ENCODE results near the gene CBFB.

Gene CBFB

GRCh38 chr16:67091906-67092566 is 63.1 kb downstream of the CBFB start:
- H3K4me3 ChIP-seq (ENCODE audit: insufficient read depth, low read depth, low read length) = no peak overlapping the region
- no peaks in the 10 kb centered on the region for H3K36me3 ChIP-seq (ENCODE audit: control insufficient read depth, insufficient read depth, low read length)
- no peaks in the 10 kb centered on the region for H3K9me3 ChIP-seq (ENCODE audit: control insufficient read depth, low read length)
- H3K27ac ChIP-seq (ENCODE audit: insufficient read depth, low read depth, low read length, poor library complexity, severe bottlenecking) = no peak overlapping the region
- no peaks in the 10 kb centered on the region for H3K27me3 ChIP-seq (ENCODE audit: control insufficient read depth, insufficient read depth, low read length, poor library complexity, severe bottlenecking)
- peaks cover 7% of the 10 kb centered on the region for H3K4me1 ChIP-seq (ENCODE audit: control insufficient read depth, insufficient read depth, low read length)
- 94% methylated on average over 4 of the region's 4 CpGs for WGBS, 2 experiments

- Histone ChIP-seq H3K4me3 (ENCODE audit: insufficient read depth, low read depth, low read length) (no peak overlapping the region), H3K9me3 (ENCODE audit: control insufficient read depth, low read length) (no peaks in the 10 kb centered on the region), H3K27ac (ENCODE audit: insufficient read depth, low read depth, low read length, poor library complexity, severe bottlenecking) (no peak overlapping the region), H3K4me1 (ENCODE audit: control insufficient read depth, insufficient read depth, low read length) (peaks cover 7% of the 10 kb centered on the region), H3K36me3 (ENCODE audit: control insufficient read depth, insufficient read depth, low read length) (no peaks in the 10 kb centered on the region), H3K27me3 (ENCODE audit: control insufficient read depth, insufficient read depth, low read length, poor library complexity, severe bottlenecking) (no peaks in the 10 kb centered on the region)
- WGBS, 2 experiments = 92 to 96% methylated on average over 4 of the region's 4 CpGs
These were observed 64.3 kb downstream of the CBFB start for GRCh38 chr16:67093098-67093726.

- Histone ChIP-seq H3K9me3 (ENCODE audit: control insufficient read depth, low read length) (no peaks in the 10 kb centered on the region), H3K4me3 (ENCODE audit: insufficient read depth, low read depth, low read length) (no peak overlapping the region), H3K36me3 (ENCODE audit: control insufficient read depth, insufficient read depth, low read length) (no peaks in the 10 kb centered on the region), H3K4me1 (ENCODE audit: control insufficient read depth, insufficient read depth, low read length) (no peaks in the 10 kb centered on the region), H3K27me3 (ENCODE audit: control insufficient read depth, insufficient read depth, low read length, poor library complexity, severe bottlenecking) (no peaks in the 10 kb centered on the region), H3K27ac (ENCODE audit: insufficient read depth, low read depth, low read length, poor library complexity, severe bottlenecking) (no peak overlapping the region)
- WGBS, 2 experiments = 90 to 94% methylated on average over 2 of the region's 2 CpGs
These were observed 69.7 kb downstream of the CBFB start for GRCh38 chr16:67098599-67098998.

GRCh38 chr16:67100569-67101310 is 71.8 kb downstream of the CBFB start:
- no peaks in the 10 kb centered on the region for H3K4me1 ChIP-seq (ENCODE audit: control insufficient read depth, insufficient read depth, low read length)
- H3K4me3 ChIP-seq (ENCODE audit: insufficient read depth, low read depth, low read length) = no peak overlapping the region
- H3K36me3 ChIP-seq (ENCODE audit: control insufficient read depth, insufficient read depth, low read length) = no peaks in the 10 kb centered on the region
- H3K9me3 ChIP-seq (ENCODE audit: control insufficient read depth, low read length) = no peaks in the 10 kb centered on the region
- H3K27me3 ChIP-seq (ENCODE audit: control insufficient read depth, insufficient read depth, low read length, poor library complexity, severe bottlenecking) = no peaks in the 10 kb centered on the region
- no peak overlapping the region for H3K27ac ChIP-seq (ENCODE audit: insufficient read depth, low read depth, low read length, poor library complexity, severe bottlenecking)
- 100% methylated on average over 1 of the region's 1 CpG for WGBS, 2 experiments

GRCh38 chr16:67101311-67102082 is 72.5 kb downstream of the CBFB start:
- no peaks in the 10 kb centered on the region for H3K27me3 ChIP-seq (ENCODE audit: control insufficient read depth, insufficient read depth, low read length, poor library complexity, severe bottlenecking)
- WGBS, 2 experiments = 94 to 98% methylated on average over 4 of the region's 4 CpGs
- H3K36me3 ChIP-seq (ENCODE audit: control insufficient read depth, insufficient read depth, low read length) = no peaks in the 10 kb centered on the region
- H3K4me3 ChIP-seq (ENCODE audit: insufficient read depth, low read depth, low read length) = no peak overlapping the region
- no peaks in the 10 kb centered on the region for H3K9me3 ChIP-seq (ENCODE audit: control insufficient read depth, low read length)
- no peaks in the 10 kb centered on the region for H3K4me1 ChIP-seq (ENCODE audit: control insufficient read depth, insufficient read depth, low read length)
- no peak overlapping the region for H3K27ac ChIP-seq (ENCODE audit: insufficient read depth, low read depth, low read length, poor library complexity, severe bottlenecking)

- 77 to 79% methylated on average over 4 of the region's 4 CpGs for WGBS, 2 experiments
- no peak overlapping the region for H3K4me3 ChIP-seq (ENCODE audit: insufficient read depth, low read depth, low read length)
These were observed 75.1 kb downstream of the CBFB start for GRCh38 chr16:67104061-67104460.

GRCh38 chr16:67104845-67105244 is 75.9 kb downstream of the CBFB start:
- 85 to 95% methylated on average over 6 of the region's 6 CpGs for WGBS, 2 experiments
- Histone ChIP-seq H3K9me3 (ENCODE audit: control insufficient read depth, low read length) (no peaks in the 10 kb centered on the region), H3K4me1 (ENCODE audit: control insufficient read depth, insufficient read depth, low read length) (no peaks in the 10 kb centered on the region)

More at GRCh38 chr16:67104061-67104460, 75.1 kb downstream of the CBFB start:
- H3K9me3 ChIP-seq (ENCODE audit: control insufficient read depth, low read length) = no peaks in the 10 kb centered on the region
- H3K4me1 ChIP-seq (ENCODE audit: control insufficient read depth, insufficient read depth, low read length) = no peaks in the 10 kb centered on the region
- H3K27me3 ChIP-seq (ENCODE audit: control insufficient read depth, insufficient read depth, low read length, poor library complexity, severe bottlenecking) = no peaks in the 10 kb centered on the region
- no peak overlapping the region for H3K27ac ChIP-seq (ENCODE audit: insufficient read depth, low read depth, low read length, poor library complexity, severe bottlenecking)
- no peaks in the 10 kb centered on the region for H3K36me3 ChIP-seq (ENCODE audit: control insufficient read depth, insufficient read depth, low read length)

GRCh38 chr16:67105246-67105645 is 76.3 kb downstream of the CBFB start:
- H3K9me3 ChIP-seq (ENCODE audit: control insufficient read depth, low read length) = no peaks in the 10 kb centered on the region
- H3K27me3 ChIP-seq (ENCODE audit: control insufficient read depth, insufficient read depth, low read length, poor library complexity, severe bottlenecking) = no peaks in the 10 kb centered on the region
- no peak overlapping the region for H3K4me3 ChIP-seq (ENCODE audit: insufficient read depth, low read depth, low read length)
- H3K4me1 ChIP-seq (ENCODE audit: control insufficient read depth, insufficient read depth, low read length) = no peaks in the 10 kb centered on the region
- no peaks in the 10 kb centered on the region for H3K36me3 ChIP-seq (ENCODE audit: control insufficient read depth, insufficient read depth, low read length)
- no peak overlapping the region for H3K27ac ChIP-seq (ENCODE audit: insufficient read depth, low read depth, low read length, poor library complexity, severe bottlenecking)
- WGBS, 2 experiments = 89 to 90% methylated on average over 2 of the region's 2 CpGs

More at GRCh38 chr16:67104845-67105244, 75.9 kb downstream of the CBFB start:
- Histone ChIP-seq H3K4me3 (ENCODE audit: insufficient read depth, low read depth, low read length) (no peak overlapping the region), H3K27ac (ENCODE audit: insufficient read depth, low read depth, low read length, poor library complexity, severe bottlenecking) (no peak overlapping the region), H3K27me3 (ENCODE audit: control insufficient read depth, insufficient read depth, low read length, poor library complexity, severe bottlenecking) (no peaks in the 10 kb centered on the region), H3K36me3 (ENCODE audit: control insufficient read depth, insufficient read depth, low read length) (no peaks in the 10 kb centered on the region)

GRCh38 chr16:67105881-67106280 is 76.9 kb downstream of the CBFB start:
- no peaks in the 10 kb centered on the region for H3K36me3 ChIP-seq (ENCODE audit: control insufficient read depth, insufficient read depth, low read length)
- no peaks in the 10 kb centered on the region for H3K27me3 ChIP-seq (ENCODE audit: control insufficient read depth, insufficient read depth, low read length, poor library complexity, severe bottlenecking)
- H3K9me3 ChIP-seq (ENCODE audit: control insufficient read depth, low read length) = no peaks in the 10 kb centered on the region
- H3K4me1 ChIP-seq (ENCODE audit: control insufficient read depth, insufficient read depth, low read length) = peaks cover 5% of the 10 kb centered on the region
- no peak overlapping the region for H3K4me3 ChIP-seq (ENCODE audit: insufficient read depth, low read depth, low read length)
- 75 to 77% methylated on average over 4 of the region's 5 CpGs for WGBS, 2 experiments
- no peak overlapping the region for H3K27ac ChIP-seq (ENCODE audit: insufficient read depth, low read depth, low read length, poor library complexity, severe bottlenecking)

GRCh38 chr16:67108489-67108888 is 79.5 kb downstream of the CBFB start:
- Histone ChIP-seq H3K36me3 (ENCODE audit: control insufficient read depth, insufficient read depth, low read length) (no peaks in the 10 kb centered on the region), H3K4me3 (ENCODE audit: insufficient read depth, low read depth, low read length) (no peak overlapping the region), H3K27me3 (ENCODE audit: control insufficient read depth, insufficient read depth, low read length, poor library complexity, severe bottlenecking) (no peaks in the 10 kb centered on the region), H3K27ac (ENCODE audit: insufficient read depth, low read depth, low read length, poor library complexity, severe bottlenecking) (no peak overlapping the region), H3K4me1 (ENCODE audit: control insufficient read depth, insufficient read depth, low read length) (peaks cover 7% of the 10 kb centered on the region), H3K9me3 (ENCODE audit: control insufficient read depth, low read length) (no peaks in the 10 kb centered on the region)
- 94 to 95% methylated on average over 6 of the region's 6 CpGs for WGBS, 2 experiments

All from ectodermal cell (in vitro differentiated cells).